HG02870 (cell line): ENCODE measurements around the gene PNPLA8.
"Not testable (repeated sequence)": the region's sequence is repeated elsewhere in the genome, so short reads cannot be mapped to it uniquely, and the experiment has no call there.

Source experiments
- ATAC-seq: cut with Tn5 transposase; IDR thresholded peaks from one replicate; pipeline ENCODE4 v1.9.1; 2021; ENCODE audit warnings: mild to moderate bottlenecking, moderate library complexity; ENCODE audit not compliant: unreplicated experiment

Gene PNPLA8, protein sequence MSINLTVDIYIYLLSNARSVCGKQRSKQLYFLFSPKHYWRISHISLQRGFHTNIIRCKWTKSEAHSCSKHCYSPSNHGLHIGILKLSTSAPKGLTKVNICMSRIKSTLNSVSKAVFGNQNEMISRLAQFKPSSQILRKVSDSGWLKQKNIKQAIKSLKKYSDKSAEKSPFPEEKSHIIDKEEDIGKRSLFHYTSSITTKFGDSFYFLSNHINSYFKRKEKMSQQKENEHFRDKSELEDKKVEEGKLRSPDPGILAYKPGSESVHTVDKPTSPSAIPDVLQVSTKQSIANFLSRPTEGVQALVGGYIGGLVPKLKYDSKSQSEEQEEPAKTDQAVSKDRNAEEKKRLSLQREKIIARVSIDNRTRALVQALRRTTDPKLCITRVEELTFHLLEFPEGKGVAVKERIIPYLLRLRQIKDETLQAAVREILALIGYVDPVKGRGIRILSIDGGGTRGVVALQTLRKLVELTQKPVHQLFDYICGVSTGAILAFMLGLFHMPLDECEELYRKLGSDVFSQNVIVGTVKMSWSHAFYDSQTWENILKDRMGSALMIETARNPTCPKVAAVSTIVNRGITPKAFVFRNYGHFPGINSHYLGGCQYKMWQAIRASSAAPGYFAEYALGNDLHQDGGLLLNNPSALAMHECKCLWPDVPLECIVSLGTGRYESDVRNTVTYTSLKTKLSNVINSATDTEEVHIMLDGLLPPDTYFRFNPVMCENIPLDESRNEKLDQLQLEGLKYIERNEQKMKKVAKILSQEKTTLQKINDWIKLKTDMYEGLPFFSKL

DNA sequence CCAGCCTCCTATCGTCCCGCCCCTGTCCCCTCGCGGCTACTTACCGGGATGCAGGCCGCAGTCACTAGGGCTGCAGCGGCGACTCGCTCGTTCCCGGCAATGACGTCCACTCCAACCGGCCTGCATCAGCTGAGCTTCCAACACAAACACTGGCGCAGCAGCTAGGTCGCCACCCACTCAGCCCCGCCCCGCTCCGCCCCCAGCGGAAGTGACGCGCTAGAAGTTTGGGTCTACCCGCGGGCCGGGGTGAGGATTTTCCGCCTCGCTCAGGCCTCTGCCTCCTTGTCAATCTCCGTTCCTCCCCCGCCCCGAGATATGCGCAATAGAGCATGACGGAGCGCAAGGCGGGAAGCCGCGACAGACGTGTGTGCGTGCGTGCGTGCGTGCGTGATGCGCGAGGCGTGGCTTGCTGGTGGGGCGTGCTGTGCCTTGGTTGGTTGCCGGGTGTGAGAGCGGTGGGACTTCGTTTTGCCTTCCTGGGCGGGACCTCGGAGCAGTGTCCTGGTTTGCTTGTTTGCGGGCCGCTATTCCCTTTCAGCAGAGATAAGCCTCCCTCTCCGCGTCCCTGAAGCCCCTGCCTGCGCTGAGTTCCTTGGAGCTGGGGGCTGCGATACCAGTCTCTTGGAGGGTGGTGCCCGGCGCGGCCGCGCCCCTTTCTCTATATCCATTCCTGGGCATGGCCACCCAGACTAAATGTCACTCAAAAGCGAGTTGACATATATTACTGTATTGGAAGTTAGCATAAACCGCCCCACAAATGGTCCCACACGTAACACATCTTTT is at the start of gene PNPLA8:
Gene PNPLA8, minus strand, starts transcription at position 151 of the 783 bp plus-strand sequence. CDS start 10,644 bp downstream, outside the sequence.
- ATAC-seq, result peak; percentile 89

DNA sequence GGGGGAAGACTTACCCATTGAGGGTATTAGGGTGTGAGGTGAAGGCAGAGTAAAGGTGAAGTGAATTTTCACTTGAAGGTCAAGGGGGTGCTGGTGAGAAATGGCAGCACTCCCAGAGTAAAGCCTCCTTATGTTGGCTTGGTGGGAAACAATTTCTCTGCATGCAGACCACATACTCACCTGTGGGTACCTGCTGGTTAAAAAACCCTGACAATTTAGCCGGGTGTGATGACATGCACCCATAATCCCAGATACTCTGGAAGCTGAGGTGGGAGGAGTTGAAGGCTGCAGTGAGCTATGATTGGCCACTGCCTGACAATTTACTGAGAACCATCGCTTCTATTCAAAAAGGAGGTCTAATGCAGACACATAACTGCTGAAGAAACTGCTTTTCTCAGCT is 49.2 kb upstream of the PNPLA8 start:
- ATAC-seq, result no peak

DNA sequence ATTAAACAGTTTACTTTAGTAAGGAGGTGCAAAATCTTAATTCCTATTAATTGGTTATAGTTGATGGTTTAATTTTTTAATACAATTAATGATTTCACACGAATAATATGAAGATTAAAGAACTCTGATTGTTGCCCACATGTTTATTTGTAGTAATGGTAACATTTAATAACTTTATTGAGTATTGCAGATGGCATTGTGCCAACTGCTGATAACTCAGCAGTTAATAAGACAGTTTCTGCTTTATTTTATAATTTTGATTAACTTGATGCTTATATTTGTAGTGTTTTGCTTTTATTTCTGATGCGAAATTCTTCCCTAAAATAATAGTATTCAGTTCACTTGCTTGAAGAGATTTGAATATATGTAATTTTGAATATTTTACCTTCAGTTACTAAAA is 46.5 kb upstream of the PNPLA8 start:
- no peak for ATAC-seq

DNA sequence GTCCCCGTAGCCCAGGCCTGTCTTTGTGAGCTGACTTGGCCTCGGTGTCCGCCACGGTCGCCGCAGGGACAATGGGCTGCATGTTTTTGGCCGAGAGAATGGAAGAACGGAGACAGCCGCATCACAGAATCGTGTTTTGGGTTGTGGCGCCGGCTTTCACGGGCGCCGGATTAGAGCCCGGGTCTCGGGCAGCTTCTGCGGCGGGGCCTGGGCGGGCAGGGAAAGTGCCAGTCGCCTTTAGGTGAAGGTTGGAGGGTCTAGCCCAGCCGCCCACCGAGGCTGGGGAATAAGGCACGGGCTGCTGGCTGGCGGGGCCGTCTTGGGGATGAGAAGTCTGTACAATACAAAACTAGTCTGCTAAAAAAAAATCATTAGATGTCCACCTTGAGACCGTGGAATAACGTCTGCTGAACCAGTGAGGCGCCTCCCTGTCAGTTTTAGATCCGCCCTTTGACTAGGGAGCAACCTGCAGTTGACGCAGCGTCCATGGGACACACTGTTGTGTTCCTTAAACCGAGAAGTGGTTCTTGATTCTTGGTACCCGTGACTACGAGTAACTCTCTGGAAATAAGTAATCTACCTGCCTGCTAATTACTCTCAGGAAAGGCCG is 44.3 kb upstream of the PNPLA8 start:
- ATAC-seq, result peak; percentile 20

DNA sequence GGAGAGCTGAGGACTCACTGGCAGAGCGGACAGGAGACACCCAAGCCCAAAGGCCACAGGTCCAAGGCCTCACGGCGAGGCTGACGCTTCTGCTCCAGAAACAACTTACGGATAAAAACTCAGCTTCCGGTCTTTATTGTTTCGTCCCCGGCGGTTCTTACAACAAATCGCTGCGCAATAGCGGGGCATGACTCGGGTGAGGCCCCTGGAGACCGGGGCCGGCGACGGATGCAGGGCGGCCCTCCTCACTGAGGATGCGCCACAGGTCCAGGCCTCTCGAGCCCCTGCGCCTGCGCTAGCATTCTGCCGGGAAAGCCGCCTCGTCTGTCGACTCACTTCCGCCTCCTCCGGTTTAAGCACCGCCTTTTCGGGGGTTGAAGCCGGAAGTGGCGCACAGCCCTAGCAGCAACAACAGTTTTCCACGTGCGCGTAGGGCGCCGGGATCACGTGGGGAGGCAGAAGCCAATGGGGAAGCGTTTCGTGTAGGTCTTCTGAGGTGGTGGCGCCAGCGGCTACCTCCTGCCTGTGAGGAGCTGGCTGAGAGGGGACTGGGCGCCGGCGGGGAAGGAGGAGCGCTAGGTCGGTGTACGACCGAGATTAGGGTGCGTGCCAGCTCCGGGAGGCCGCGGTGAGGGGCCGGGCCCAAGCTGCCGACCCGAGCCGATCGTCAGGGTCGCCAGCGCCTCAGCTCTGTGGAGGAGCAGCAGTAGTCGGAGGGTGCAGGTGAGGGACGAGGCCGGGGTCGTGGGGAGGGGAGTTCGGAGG is 43.6 kb upstream of the PNPLA8 start, which contains the start of the genes DNAJB9 and THAP5:
Gene DNAJB9, plus strand, starts transcription at position 494 of the 765 bp plus-strand sequence. CDS start 1,853 bp downstream, outside the sequence.
Gene THAP5, minus strand, starts transcription at position 326 of the 765 bp plus-strand sequence. Its CDS starts 137 bp downstream, at position 189.
- peak; percentile 92 for ATAC-seq

DNA sequence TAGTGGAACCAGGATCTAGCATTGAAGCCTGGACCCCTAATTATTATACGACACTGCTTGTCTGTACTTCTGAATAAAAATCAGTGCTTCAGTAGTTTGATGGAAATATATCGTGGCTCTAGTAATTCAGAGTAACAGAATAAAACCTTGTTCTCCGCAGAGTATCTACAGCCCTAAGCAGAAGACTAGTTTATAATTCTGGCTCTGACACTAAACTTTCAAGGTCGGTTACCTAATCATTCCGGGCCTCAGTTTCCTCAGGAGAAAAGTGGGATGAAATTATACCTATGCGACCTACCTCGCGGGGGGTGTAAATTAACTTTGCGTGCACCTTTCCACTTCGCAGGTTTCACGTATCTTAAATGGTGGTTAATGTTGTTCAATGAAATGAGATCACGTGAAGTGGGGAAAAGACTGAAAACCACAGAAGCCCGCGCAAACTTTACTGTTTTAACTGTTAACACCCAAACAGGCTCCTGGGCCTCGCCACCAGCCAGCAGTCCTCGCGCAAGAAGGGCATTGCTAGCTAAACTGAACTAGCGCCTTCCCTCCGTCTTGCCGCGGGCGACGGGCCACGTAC is 43.0 kb upstream of the PNPLA8 start:
- ATAC-seq, result no peak

DNA sequence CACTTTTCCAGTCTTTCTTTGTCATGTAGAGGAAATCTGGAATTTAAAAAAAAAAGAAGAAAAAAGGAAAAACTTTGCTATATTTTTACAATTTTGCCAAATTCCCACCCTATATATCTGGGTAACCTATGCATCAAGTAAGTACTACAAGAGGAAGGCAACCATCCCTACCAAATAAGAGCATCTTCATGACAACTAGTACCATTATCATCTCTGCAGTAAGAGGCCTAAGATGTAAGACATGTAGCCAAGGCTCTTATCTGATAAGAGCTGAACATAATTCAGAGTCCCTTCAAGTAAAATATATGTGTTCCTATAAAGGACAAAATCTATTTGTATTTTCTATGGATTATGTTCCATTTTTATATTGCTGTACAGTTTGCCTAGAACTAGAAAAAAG is 40.1 kb upstream of the PNPLA8 start:
- ATAC-seq, result no peak

DNA sequence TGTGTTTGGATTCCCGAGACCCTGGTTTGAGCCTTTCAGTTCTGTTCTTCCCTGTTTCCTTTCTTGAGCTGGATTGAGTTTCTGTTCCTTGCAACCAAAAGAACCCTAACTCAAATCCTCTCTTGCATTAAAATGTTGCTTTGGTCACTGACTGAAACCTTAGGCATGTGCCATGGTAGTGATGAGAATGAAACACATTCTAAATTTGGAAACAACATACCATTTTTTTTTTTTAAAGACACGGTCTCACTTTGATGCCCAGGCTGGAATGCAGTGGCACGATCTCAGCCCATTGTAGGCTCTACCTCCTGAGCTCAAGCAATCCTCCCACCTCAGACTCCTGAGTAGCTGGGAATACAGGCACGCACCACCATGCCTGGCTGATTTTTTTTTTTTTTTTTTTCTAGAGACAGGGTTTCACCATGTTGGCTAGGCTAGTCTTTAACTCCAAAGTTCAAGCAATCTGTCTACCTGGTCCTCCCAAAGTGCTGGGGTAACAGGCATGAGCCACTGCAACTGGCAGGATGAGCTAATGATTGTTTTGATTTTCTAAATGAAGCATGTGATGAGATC is 35.2 kb upstream of the PNPLA8 start:
- ATAC-seq, result no peak

DNA sequence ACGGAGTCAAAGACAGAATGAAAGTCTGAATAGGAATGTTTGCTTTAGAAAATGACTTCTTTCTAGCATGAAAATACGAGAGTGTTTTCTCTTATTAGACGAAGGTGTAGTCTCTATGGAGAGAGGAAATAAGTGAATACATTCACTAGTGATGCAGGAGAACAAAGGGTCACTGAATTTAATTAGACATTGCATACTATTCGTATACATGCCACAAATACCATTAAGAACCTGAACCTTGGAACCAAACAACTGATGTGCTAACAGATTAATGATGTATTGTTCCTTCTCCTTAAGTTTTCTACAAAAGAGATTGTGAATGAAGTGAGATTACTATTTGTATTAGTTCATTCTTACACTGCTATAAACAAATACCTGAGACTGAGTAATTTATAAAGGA is 33.3 kb upstream of the PNPLA8 start:
- no peak for ATAC-seq

DNA sequence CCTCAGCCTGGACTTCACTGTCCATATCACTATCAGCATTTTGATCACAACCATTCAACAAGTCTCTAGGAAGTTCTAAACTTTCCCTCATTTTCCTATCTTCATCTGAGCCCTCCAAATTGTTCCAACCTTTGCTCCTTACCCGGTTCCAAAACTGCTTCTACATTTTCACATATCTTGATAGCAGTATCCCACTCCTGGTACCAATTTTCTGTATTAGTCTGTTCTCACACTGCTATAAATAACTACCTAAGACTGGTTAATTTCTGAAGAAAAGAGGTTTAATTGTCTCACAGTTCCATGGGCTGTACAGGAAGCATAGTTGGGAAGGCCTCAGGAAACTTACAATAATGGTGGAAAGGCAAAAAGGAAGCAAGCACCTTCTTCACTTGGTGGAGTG is 31.7 kb upstream of the PNPLA8 start:
- ATAC-seq, result no peak

DNA sequence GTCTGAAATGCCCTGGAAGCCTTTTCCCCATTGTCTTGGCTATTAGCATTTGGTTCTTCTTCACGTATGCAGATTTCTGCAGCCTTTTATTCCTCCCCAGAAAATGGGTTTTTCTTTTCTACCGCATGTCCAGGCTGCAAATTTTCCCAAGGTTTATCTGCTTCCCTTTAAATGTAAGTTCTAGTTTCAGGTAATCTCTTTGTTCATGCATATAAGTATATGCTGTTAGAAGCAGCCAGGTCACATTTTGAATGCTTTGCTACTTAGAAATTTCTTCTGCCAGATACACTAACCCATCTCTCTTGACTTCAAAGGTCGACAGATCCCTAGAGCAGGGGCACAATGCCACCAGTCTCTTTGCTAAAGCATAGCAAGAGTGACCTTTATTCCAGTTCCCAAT is 31.3 kb upstream of the PNPLA8 start:
- ATAC-seq, result no peak

DNA sequence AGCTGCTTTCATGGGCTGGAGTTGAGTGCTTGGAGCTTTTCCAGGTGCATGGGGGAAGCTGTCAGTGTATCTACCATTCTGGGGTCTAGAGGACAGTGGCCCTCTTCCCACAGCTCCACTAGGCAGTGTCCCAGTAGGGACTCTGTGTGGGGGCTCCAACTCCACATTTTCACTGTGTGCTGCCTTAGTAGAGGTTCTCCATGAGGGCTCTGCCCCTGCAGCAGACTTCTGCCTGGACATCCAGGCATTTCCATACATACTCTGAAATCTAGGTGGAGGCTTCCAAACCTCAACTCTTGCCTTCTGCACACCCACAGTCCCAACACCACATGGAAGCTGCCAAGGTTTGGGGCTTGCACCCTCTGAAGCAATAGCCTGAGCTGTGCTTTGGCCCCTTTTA is 30.7 kb upstream of the PNPLA8 start:
- ATAC-seq, result not testable (repeated sequence)

DNA sequence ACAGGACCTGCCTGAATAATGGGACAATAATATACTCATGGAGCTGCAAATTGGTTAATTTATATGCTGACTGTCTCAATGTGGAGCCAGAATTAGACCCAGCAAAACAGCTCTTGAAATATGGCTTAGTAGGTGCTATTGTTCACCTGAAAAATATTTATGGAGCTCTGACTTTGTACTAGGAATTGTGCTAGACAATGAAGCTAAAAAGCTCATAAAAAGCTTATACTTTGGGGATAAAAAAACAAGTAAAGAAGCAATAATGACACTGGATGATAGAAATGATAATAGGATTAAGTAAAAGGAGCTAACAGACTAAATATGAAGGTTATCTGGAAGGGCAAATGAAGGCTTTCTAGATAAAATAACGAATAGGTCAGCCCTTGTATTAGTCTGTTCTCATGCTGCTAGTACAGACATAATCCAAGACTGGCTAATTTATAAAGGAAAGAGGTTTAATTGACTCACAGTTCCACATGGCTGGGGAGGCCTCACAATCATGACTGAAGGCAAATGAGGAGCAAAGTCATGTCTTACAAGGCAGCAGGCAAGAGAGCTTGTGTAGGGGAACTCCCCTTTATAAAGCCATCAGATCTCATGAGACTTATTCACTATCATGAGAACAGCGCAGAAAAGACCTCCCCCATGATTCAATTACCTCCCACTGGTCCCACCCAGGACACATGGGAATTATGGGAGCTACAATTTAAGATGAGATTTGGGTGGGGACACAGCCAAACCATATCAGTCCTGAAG is 22.4 kb upstream of the PNPLA8 start:
- not testable (repeated sequence) for ATAC-seq

DNA sequence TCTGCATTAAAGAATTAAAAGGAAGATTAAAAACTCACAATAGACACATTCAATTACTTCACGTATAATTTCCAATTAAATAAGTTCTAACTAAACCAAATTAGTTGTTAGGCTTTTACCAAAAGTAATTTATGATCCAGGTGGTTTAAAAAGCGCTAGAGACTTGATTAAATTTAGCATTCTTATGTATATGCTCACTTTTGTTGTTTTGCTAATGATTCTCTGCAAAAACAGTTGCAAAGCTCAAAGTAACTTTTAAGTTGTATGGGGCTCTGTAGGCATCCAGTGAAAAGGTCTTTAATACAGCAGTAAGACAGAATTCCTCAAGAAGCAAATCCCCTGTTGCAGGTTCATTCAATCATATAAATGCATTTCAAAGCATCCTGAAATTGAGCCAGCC is 15.5 kb upstream of the PNPLA8 start:
- ATAC-seq, result no peak

DNA sequence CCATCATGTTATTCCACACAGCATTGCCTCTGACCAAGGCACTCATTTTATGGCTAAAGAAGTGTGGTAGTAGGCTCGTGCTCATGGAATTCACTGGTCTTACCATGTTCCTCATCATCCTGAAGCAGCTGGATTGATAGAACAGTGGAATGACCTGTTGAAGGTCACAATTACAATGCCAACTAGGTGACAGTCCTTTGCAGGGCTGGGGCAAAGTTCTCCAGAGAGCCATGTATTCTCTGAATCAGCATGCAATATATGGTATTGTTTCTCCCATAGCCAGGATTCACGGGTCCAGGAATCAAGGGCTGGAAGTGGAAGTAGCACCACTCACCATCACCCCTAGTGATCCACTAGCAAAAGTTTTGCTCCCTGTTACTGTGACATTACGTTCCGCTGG is 12.8 kb upstream of the PNPLA8 start:
- ATAC-seq, result not testable (repeated sequence)

DNA sequence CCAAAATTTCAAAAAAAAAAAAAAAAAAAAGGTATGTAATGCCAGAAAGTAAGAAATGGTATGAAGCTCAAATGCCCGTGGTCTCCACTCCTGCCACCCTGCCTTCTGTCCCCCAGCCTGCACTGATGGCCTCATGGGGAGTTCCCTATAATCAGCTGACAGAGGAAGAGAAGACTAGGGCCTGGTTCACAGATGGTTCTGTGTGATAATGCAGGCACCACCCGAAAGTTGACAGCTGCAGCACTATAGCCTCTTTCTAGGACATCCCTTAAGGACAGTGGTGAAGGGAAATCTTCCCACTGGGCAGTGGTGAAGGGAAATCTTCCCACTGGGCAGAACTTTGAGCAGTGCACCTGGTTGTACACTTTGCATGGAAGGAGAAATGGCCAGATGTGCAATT is 12.3 kb upstream of the PNPLA8 start:
- ATAC-seq, result not testable (repeated sequence)

DNA sequence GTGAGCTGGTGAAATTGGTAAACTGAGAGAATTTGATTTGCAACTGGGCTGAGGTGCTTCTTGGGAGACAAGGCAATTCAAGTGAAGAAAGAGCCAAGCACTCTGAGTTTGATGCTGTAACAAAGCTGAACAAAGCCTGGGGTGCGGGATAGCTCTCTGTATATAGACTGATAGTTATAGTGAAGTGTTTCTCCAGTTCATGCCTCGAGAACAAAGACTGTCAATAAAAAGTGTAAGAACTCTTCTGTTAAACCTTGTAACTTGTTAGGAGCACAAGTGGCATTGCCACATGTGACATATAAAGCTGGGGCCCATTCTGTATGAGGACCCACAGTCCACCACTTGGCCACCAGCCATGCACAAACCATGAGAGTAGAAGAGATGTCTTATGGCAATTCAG is 11.3 kb upstream of the PNPLA8 start:
- no peak for ATAC-seq

DNA sequence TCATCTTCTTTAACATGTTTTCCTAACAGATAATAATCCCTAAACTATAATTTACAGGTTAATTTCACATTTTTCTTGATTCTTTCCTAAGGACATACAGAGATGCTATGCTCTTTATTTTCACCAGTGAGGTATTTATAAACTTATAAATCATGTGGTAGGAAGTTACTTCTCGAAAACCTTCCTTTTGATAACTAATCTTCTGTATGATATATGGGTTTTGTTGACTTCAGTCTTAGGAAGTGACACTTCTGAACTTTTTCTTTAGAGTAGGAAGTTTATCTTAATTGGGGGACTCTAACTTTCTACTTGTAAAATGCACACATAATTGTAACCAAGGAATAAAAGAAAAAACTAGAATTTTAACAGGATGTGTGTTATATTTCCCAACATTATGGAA is 9.8 kb upstream of the PNPLA8 start:
- no peak for ATAC-seq
